ENCODE measurements around the gene SLIT1.

SLIT1 gene

GRCh38 chr10:97200616-97201015 is 14.9 kb upstream of the SLIT1 start:
- DNase-seq = no peak

- no peak for DNase-seq
These were observed 13.4 kb upstream of the SLIT1 start for GRCh38 chr10:97199152-97199551.

GRCh38 chr10:97197030-97197500 is 11.3 kb upstream of the SLIT1 start:
- no peak for DNase-seq

GRCh38 chr10:97196223-97197029 is 10.7 kb upstream of the SLIT1 start:
- DNase-seq = peak; percentile 46 to 75

GRCh38 chr10:97195706-97196222 is 10.0 kb upstream of the SLIT1 start:
- DNase-seq = no peak

GRCh38 chr10:97192952-97193435 is 7.2 kb upstream of the SLIT1 start:
- DNase-seq = no peak

- no peak for DNase-seq
These were observed 4.7 kb upstream of the SLIT1 start for GRCh38 chr10:97190450-97190849.

GRCh38 chr10:97188261-97188711 is 2.5 kb upstream of the SLIT1 start:
- no peak for DNase-seq

- DNase-seq = no peak
These were observed 1.2 kb upstream of the SLIT1 start for GRCh38 chr10:97186911-97187310.

GRCh38 chr10:97184971-97185325 is 811 bp downstream of the SLIT1 start:
- DNase-seq = no peak

- no peak for DNase-seq
These were observed 2.4 kb downstream of the SLIT1 start for GRCh38 chr10:97183314-97183713.

GRCh38 chr10:97182288-97182990 is 3.3 kb downstream of the SLIT1 start:
- DNase-seq = no peak

- DNase-seq = no peak
These were observed 4.8 kb downstream of the SLIT1 start for GRCh38 chr10:97180986-97181385.

GRCh38 chr10:97180363-97180755 is 5.4 kb downstream of the SLIT1 start:
- DNase-seq = no peak

- no peak for DNase-seq
These were observed 5.9 kb downstream of the SLIT1 start for GRCh38 chr10:97179731-97180362.

- DNase-seq = no peak
These were observed 6.4 kb downstream of the SLIT1 start for GRCh38 chr10:97179311-97179710.

GRCh38 chr10:97178074-97178473 is 7.7 kb downstream of the SLIT1 start:
- no peak for DNase-seq

- no peak for DNase-seq
These were observed 9.5 kb downstream of the SLIT1 start for GRCh38 chr10:97176226-97176625.

- DNase-seq = no peak
These were observed 10.2 kb downstream of the SLIT1 start for GRCh38 chr10:97175586-97175985.

GRCh38 chr10:97174941-97175340 is 10.8 kb downstream of the SLIT1 start:
- DNase-seq = no peak

- DNase-seq = no peak
These were observed 11.4 kb downstream of the SLIT1 start for GRCh38 chr10:97174276-97174775.

- DNase-seq = no peak
These were observed 12.7 kb downstream of the SLIT1 start for GRCh38 chr10:97173036-97173435.

GRCh38 chr10:97171001-97171400 is 14.8 kb downstream of the SLIT1 start:
- DNase-seq = no peak
